ENCODE results near the gene C4orf50. TPM values are rescaled to one million over a fixed set of nuclear protein-coding genes. Genes with fewer than 3 reads are reported as not detected.

The C4orf50 gene
- total RNA-seq, 1 experiment from 2014 or later, result 0.07 TPM

DNA sequence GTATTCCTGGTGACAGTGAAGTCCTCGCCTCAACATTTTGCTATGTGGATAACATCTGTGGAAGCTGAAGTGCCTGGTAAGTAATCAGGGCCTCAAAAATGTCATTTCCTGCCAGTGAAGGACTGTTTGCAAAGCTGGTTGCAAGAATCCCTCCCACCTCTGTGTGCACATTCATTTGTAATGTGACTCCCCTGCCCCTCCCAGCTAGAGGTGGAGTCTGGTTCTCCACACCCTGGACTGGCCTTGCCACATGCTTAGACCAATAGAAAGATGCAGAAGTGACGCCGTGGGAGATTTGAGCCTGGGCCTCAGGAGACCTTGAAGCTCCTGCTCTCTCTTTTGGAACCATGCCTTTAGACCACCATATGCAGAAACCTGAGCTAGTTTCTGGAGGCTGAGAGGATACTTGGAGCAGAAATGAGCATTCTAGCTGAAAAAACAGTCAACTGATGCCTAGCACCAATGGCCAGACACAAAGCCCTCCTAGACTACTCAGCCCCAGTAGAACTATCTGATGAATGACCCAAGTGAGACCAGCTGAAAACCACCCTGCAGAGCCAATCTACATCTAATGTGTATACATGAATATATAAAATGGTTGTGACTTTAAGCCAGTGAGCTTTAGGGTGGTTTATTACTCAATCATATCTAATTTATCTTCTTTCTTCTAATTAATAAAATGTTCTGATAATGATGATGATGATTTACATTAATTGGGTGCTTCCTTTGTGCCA, 77.6 kb downstream of the C4orf50 start:
- peak; percentile 54 for DNase-seq (ENCODE audit: low read depth)
- in situ Hi-C loops (cut with HindIII; ENCODE audit: low pct_unique_long_range_greater_than_20kb, low sequenced_read_pairs), result no loop called here

- in situ Hi-C loops (cut with HindIII; ENCODE audit: low pct_unique_long_range_greater_than_20kb, low sequenced_read_pairs), result no loop called here
- DNase-seq (ENCODE audit: low read depth), result no peak
Measured at GRCh38 chr4:5933996-5934831, 84.0 kb downstream of the C4orf50 start.

DNA sequence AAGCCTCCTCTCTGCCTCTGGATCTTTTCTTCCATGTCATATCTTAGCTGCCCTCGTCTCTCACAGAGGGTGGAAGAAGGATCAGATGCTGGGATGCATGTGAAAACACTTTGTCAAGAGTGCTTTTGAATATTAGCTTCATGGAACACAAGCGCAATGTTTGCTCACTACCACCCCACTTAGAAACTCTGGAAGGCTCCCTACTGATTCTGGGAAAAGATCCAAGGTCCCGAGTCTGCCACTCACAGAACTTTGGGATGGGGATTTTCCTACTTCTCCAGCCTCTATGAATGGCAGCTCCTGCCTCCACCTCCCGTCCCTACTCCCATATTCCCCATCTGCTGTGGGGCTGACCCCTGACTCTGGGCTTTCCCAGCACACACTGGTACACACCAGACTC, 85.1 kb downstream of the C4orf50 start:
- in situ Hi-C loops (cut with HindIII; ENCODE audit: low pct_unique_long_range_greater_than_20kb, low sequenced_read_pairs), result no loop called here
- no peak for DNase-seq (ENCODE audit: low read depth)

DNA sequence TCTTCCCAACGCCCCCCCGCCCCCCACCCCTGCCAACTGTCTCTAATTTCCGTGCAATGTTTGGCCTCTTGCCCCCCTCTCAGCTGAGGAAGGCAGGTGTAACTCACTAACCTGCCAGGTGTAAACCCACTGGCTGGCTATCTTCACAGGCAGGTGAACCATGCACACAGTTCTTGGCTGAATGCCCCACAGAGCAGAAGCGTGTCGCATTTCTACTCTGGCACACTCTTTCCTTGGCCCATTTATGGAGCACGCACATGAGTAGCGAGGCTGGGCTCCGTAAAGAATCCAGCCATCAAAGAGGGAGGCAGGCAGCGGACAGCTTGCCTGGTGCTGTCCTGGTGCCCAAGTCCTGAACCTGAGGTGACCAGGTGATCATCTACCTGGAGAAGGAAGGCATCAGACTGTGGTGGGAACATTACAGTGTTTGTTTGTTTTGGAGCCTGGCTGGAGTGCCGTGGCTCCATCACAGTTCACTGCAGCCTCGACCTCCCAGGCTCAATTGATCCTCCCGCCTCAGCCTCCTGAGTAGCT, 86.1 kb downstream of the C4orf50 start:
- in situ Hi-C loops (cut with HindIII; ENCODE audit: low pct_unique_long_range_greater_than_20kb, low sequenced_read_pairs), result no loop called here
- DNase-seq (ENCODE audit: low read depth), result no peak

GRCh38 chr4:5931526-5931925, 86.7 kb downstream of the C4orf50 start:
- DNase-seq (ENCODE audit: low read depth), result no peak
- in situ Hi-C loops (cut with HindIII; ENCODE audit: low pct_unique_long_range_greater_than_20kb, low sequenced_read_pairs), result no loop called here

GRCh38 chr4:5930876-5931275, 87.4 kb downstream of the C4orf50 start:
- in situ Hi-C loops (cut with HindIII; ENCODE audit: low pct_unique_long_range_greater_than_20kb, low sequenced_read_pairs), result no loop called here
- DNase-seq (ENCODE audit: low read depth), result no peak

- in situ Hi-C loops (cut with HindIII; ENCODE audit: low pct_unique_long_range_greater_than_20kb, low sequenced_read_pairs), result no loop called here
Measured at GRCh38 chr4:5930456-5930855, 87.8 kb downstream of the C4orf50 start.

GRCh38 chr4:5928844-5929420, 89.3 kb downstream of the C4orf50 start:
- no peak for DNase-seq (ENCODE audit: low read depth)
- in situ Hi-C loops (cut with HindIII; ENCODE audit: low pct_unique_long_range_greater_than_20kb, low sequenced_read_pairs), result no loop called here

More at GRCh38 chr4:5930456-5930855, 87.8 kb downstream of the C4orf50 start:
- DNase-seq (ENCODE audit: low read depth), result no peak

GRCh38 chr4:5928274-5928673, 90.0 kb downstream of the C4orf50 start:
- no peak for DNase-seq (ENCODE audit: low read depth)
- in situ Hi-C loops (cut with HindIII; ENCODE audit: low pct_unique_long_range_greater_than_20kb, low sequenced_read_pairs), result no loop called here

DNA sequence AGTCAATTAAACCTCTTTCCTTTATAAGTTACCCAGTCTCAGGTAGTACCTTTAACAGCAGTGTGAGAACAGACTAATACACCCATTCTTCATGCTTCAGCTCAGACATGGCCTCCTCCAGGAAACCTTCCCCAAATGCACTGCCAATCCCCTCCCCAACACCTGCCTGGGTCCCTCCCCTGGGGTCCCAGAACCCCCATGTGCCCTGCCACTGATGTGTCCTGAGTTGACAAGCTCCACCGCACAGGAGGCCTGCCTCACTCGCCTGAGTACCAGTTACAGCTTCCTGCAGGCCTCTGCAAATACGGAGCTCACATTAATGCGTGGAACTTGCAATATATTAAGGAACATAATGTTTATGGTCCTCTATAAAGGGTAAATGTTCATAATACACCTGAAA, 90.5 kb downstream of the C4orf50 start:
- DNase-seq (ENCODE audit: low read depth), result no peak

DNA sequence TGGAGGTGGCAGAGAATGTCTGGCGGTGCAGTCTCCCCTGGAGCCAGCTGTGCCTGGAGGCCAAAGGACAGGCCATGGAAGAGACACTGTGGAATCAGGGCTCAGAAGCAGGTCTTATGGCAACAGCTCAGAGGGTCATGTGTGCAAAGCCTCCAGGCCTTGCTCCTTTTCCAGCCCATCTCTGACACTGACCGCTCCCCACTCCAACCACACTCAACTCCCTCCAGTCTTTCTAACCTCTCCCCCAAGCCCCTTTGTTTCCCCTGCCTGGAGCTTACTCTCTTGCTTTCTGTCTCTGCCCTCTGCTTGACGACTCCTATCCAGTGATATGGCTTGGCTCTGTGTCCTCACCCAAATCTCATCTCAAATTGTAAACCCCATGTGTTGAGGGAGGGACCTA, 91.1 kb downstream of the C4orf50 start:
- no peak for DNase-seq (ENCODE audit: low read depth)
- in situ Hi-C loops (cut with HindIII; ENCODE audit: low pct_unique_long_range_greater_than_20kb, low sequenced_read_pairs), result no loop called here

More for the DNA sequence above, 90.5 kb downstream of the C4orf50 start:
- in situ Hi-C loops (cut with HindIII; ENCODE audit: low pct_unique_long_range_greater_than_20kb, low sequenced_read_pairs), result no loop called here

GRCh38 chr4:5926598-5926997, 91.6 kb downstream of the C4orf50 start:
- DNase-seq (ENCODE audit: low read depth), result no peak
- in situ Hi-C loops (cut with HindIII; ENCODE audit: low pct_unique_long_range_greater_than_20kb, low sequenced_read_pairs), result no loop called here

DNA sequence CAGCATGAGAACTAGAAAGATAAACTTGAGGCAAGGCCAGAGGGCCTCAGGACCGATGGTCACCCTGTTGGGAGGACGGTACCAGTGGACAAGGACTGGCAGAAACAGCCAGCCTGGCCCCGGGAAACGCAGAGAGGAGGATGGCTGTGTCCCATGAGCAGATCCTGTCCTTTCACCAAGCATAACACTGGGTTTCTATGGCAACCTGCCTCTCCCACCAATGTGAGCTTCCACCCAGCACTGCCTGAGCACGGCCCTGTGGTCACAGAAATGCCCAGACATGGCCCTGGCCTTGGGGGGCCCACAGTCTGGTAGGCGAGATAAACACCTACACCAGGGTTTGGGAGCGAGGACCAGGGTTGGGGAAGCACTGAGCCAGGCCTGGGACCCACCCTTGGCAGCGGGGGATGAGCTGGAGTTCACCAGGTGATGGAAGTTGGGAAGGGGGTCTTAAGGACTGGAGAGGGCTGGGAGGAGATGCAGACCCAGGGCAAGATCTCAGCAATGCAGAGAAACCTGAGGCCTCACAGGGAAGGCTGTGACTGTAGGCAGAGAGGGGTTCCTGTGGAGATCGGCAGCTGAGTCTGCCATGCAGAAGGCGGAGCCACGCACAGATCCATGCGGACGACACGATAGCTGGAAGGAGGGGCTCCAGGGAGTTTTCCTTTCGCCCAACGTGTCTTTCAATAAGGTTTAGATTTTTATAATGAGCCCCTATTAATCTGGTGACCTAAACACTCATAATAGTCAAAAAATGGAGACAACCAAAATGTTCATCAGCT, 92.6 kb downstream of the C4orf50 start:
- no peak for DNase-seq (ENCODE audit: low read depth)
- in situ Hi-C loops (cut with HindIII; ENCODE audit: low pct_unique_long_range_greater_than_20kb, low sequenced_read_pairs), result no loop called here

DNA sequence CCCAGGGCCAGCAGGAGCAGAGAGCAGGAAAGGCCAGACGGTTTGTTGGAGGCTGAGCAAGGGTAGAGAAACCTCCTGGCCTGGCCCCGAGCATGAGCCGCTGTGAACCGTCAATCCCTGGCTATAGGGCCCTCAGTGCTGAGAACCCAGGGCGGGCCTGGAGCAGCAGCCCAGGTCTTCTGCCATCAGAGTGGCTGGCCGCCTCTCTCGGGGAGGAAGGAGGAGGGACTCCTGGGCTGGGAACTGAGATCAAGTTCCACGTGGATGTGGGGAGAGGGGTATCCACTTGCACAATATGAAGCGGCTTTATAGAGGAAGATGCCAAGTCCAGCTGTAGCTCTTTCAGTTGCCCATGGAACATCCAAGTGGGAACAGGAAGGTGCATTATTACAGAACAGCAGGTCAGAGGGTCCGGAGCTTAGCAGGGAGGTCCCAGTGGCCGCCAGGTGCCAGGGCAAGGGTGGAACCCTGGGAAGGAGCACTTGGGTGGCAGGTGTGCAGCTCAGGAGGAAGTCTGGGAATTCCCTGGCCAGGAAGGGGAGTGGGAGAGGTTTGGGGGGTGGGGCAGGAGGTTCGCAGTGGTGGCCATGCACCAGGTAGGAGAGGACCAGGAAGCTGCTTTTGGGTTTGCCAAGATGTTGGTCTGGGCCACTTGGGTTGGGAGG, 93.6 kb downstream of the C4orf50 start:
- in situ Hi-C loops (cut with HindIII; ENCODE audit: low pct_unique_long_range_greater_than_20kb, low sequenced_read_pairs), result no loop called here
- DNase-seq (ENCODE audit: low read depth), result no peak

DNA sequence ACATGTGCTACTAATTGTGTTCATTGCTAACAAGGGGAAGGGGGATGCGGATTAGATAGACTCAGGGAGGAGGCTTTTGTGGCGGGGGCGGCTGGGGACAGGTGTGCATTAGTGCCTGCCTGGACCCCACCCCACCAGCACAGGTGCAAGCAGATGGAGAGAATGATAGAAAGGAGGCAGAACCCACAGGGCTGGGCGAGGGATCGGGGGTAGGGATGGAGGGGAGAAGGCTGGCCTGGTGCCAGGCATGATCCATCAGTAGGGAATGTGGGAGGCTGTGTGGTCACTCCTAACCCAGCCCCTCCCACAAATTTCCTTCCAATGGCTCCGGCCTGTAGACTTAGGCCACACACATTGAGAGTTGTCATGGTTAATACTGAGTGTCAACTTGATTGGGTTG, 94.9 kb downstream of the C4orf50 start:
- in situ Hi-C loops (cut with HindIII; ENCODE audit: low pct_unique_long_range_greater_than_20kb, low sequenced_read_pairs), result no loop called here
- no peak for DNase-seq (ENCODE audit: low read depth)

GRCh38 chr4:5922556-5922955, 95.7 kb downstream of the C4orf50 start:
- in situ Hi-C loops (cut with HindIII; ENCODE audit: low pct_unique_long_range_greater_than_20kb, low sequenced_read_pairs), result no loop called here
- no peak for DNase-seq (ENCODE audit: low read depth)

DNA sequence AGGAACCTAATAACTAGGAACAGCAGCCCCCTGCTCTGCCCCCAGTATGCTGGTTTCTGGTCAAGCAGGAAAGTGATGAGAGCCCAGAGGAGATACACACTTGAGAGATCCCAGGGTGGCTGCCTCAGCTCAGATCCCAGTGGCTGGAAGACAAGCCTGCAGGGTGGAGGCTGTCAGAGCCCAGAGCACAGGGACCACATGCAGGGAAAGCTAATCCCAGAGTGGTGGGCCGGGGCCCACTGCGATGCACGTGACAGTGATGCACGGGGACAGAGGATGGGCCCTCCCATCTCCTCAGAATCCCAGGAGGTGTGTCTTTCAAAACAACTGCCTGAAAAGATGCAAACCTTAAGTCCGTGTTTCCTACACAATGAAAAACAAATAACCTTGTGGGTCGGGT, 96.2 kb downstream of the C4orf50 start:
- in situ Hi-C loops (cut with HindIII; ENCODE audit: low pct_unique_long_range_greater_than_20kb, low sequenced_read_pairs), result no loop called here
- no peak for DNase-seq (ENCODE audit: low read depth)

Measured in Caki2 (cell line).